H1 (cell line): ENCODE measurements around the gene RIPOR3. TPM values are rescaled to one million over a fixed set of nuclear protein-coding genes. Genes with fewer than 3 reads are reported as not detected.

Experiments used
- CTCF ChIA-PET: fragments of 300-600 bp; sonication (Branson Sonifier 250); formaldehyde crosslinking; loops from one replicate; lab custom pipeline; 2021; ENCODE audit not compliant: partially characterized antibody; lab: Charles Lee
- POLR2A ChIA-PET: fragments of 300-600 bp; sonication (Branson Sonifier 250); formaldehyde crosslinking; loops from one replicate; lab custom pipeline; 2021; ENCODE audit warnings: inconsistent platforms; ENCODE audit not compliant: partially characterized antibody; lab: Charles Lee
- DNase-seq, 2 experiments: peaks; one replicate each; pipeline versions ENCODE4 v3.0.0 to v3.0.0-alpha.2; 2010 to 2022; ENCODE audit warnings: low spot score in 2 of 2, low read depth in 1 of 2, mixed read lengths in 1 of 2
- FAIRE-seq: peaks from 2 replicates; lab custom pipeline; 2011; peaks lifted over from hg19 to GRCh38; lab: Jason Lieb, UNC
- H2AFZ ChIP-seq: 2 replicates; pipeline ENCODE4 v1.8.1; 2012; ENCODE audit warnings: low read length, inconsistent platforms
- H2AK5ac ChIP-seq: 2 replicates; pipeline ENCODE4 v1.6.1; 2013; ENCODE audit warnings: low read depth, low read length
- H2BK120ac ChIP-seq: replicated peaks from 2 replicates; pipeline ENCODE3; 2013; ENCODE audit warnings: low read depth, low read length, inconsistent platforms
- H2BK12ac ChIP-seq: 2 replicates; pipeline ENCODE4 v1.6.1; 2013; ENCODE audit warnings: low read depth, low read length
- H2BK15ac ChIP-seq: 2 replicates; pipeline ENCODE4 v1.6.1; 2013; ENCODE audit warnings: low read length
- H2BK20ac ChIP-seq: 2 replicates; pipeline ENCODE4 v1.6.1; 2013; ENCODE audit warnings: low read length
- H2BK5ac ChIP-seq: 2 replicates; pipeline ENCODE4 v1.6.1; 2013; ENCODE audit warnings: low read depth, low read length
- H3K14ac ChIP-seq: 2 replicates; pipeline ENCODE4 v1.6.1; 2013; ENCODE audit warnings: inconsistent platforms; ENCODE audit not compliant: insufficient read length
- H3K18ac ChIP-seq: 2 replicates; pipeline ENCODE4 v1.6.1; 2013; ENCODE audit warnings: low read length; ENCODE audit errors: extremely low read depth
- H3K23ac ChIP-seq: 2 replicates; pipeline ENCODE4 v1.6.1; 2013; ENCODE audit warnings: inconsistent platforms; ENCODE audit not compliant: insufficient read length
- H3K23me2 ChIP-seq: 2 replicates; pipeline ENCODE4 v1.6.1; 2013; ENCODE audit warnings: low read depth, low read length
- H3K27ac ChIP-seq: 2 replicates; pipeline ENCODE4 v1.6.1; 2011; ENCODE audit warnings: low read depth, low read length, inconsistent platforms
- H3K27me3 ChIP-seq, 4 experiments: replicated peaks in 1 of 4; 1 replicate in 1 of 4; 2 replicates in 3 of 4; pipeline versions ENCODE4 v1.6.1 to v1.8.1; 2011 to 2013; ENCODE audit warnings: low read length in 3 of 4, mild to moderate bottlenecking in 3 of 4, inconsistent platforms in 2 of 4, mixed read lengths in 2 of 4, moderate library complexity in 1 of 4; ENCODE audit not compliant: control insufficient read depth in 3 of 4, insufficient read depth in 3 of 4; ENCODE audit errors: extremely low read depth in 1 of 4
- H3K36me3 ChIP-seq, 4 experiments: 2 replicates each; pipeline versions ENCODE4 v1.6.1 to v1.8.1; 2011 to 2013; ENCODE audit warnings: mild to moderate bottlenecking in 4 of 4, low read length in 3 of 4, moderate library complexity in 2 of 4, control low read depth in 1 of 4, inconsistent platforms in 1 of 4; ENCODE audit not compliant: insufficient read depth in 4 of 4, control insufficient read depth in 2 of 4
- H3K4ac ChIP-seq: replicated peaks from 2 replicates; pipeline ENCODE3; 2013; ENCODE audit warnings: low read length, low read depth, mixed read lengths, inconsistent platforms; ENCODE audit not compliant: insufficient read length
- H3K4me1 ChIP-seq, 4 experiments: replicated peaks in 1 of 4; 1 replicate in 1 of 4; 2 replicates in 3 of 4; pipeline versions ENCODE4 v1.6.1 to v1.8.1; 2011 to 2013; ENCODE audit warnings: low read length in 3 of 4, inconsistent platforms in 2 of 4, mixed read lengths in 1 of 4; ENCODE audit not compliant: insufficient read depth in 4 of 4, control insufficient read depth in 3 of 4
- H3K4me2 ChIP-seq, 2 experiments: 2 replicates each; pipeline versions ENCODE4 v1.6.1 to v1.8.1; 2011 to 2013; ENCODE audit warnings: low read depth in 2 of 2, low read length in 2 of 2, control low read depth in 1 of 2, inconsistent platforms in 1 of 2, mild to moderate bottlenecking in 1 of 2; ENCODE audit not compliant: insufficient read depth in 1 of 2
- H3K4me3 ChIP-seq, 4 experiments: fragments of 200-600, 300-600 bp in 1 of 4; sonication (generic), shearing (Covaris generic), sonication (Bioruptor Twin) in 1 of 4; 2 replicates each; pipeline versions ENCODE4 v1.5.1 to v1.8.1; 2011 to 2016; ENCODE audit warnings: low read length in 4 of 4, low read depth in 3 of 4, control low read depth in 2 of 4, inconsistent platforms in 2 of 4, mild to moderate bottlenecking in 2 of 4, mixed read lengths in 1 of 4, moderate library complexity in 1 of 4; ENCODE audit not compliant: insufficient read depth in 2 of 4; ENCODE audit errors: extremely low read depth in 1 of 4
- H3K56ac ChIP-seq: replicated peaks from 2 replicates; pipeline ENCODE3; 2013; ENCODE audit warnings: low read depth, mild to moderate bottlenecking, mixed read lengths, low read length, inconsistent platforms; ENCODE audit not compliant: insufficient read length
- H3K79me1 ChIP-seq: 2 replicates; pipeline ENCODE4 v1.6.1; 2013; ENCODE audit warnings: low read depth, low read length, control low read depth
- H3K79me2 ChIP-seq, 2 experiments: 2 replicates each; pipeline versions ENCODE4 v1.6.1 to v1.8.1; 2012 to 2013; ENCODE audit warnings: low read length in 2 of 2, mild to moderate bottlenecking in 2 of 2, inconsistent platforms in 1 of 2; ENCODE audit not compliant: insufficient read depth in 2 of 2, control insufficient read depth in 1 of 2
- H3K9ac ChIP-seq, 4 experiments: replicated peaks in 1 of 4; 1 replicate in 1 of 4; 2 replicates in 3 of 4; pipeline versions ENCODE4 v1.6.1 to v1.8.1; 2011 to 2013; ENCODE audit warnings: low read depth in 3 of 4, low read length in 3 of 4, control low read depth in 2 of 4, mild to moderate bottlenecking in 2 of 4, moderate library complexity in 2 of 4, inconsistent platforms in 1 of 4; ENCODE audit errors: extremely low read depth in 1 of 4
- H3K9me3 ChIP-seq, 2 experiments: 2 replicates each; pipeline versions ENCODE4 v1.6.1 to v1.8.1; 2012 to 2013; ENCODE audit warnings: mild to moderate bottlenecking in 2 of 2, moderate library complexity in 2 of 2, control low read depth in 1 of 2, inconsistent platforms in 1 of 2, low read depth in 1 of 2, low read length in 1 of 2, mixed read lengths in 1 of 2; ENCODE audit not compliant: insufficient read depth in 2 of 2
- H4K20me1 ChIP-seq, 2 experiments: replicated peaks in 1 of 2; 2 replicates each; pipeline versions ENCODE3 to v1.8.1; 2011 to 2013; ENCODE audit warnings: inconsistent platforms in 2 of 2, low read length in 2 of 2, mild to moderate bottlenecking in 1 of 2; ENCODE audit not compliant: insufficient read depth in 2 of 2, control insufficient read depth in 1 of 2
- H4K5ac ChIP-seq: 2 replicates; pipeline ENCODE4 v1.6.1; 2013; ENCODE audit warnings: low read length, low read depth, mixed read lengths, inconsistent platforms; ENCODE audit not compliant: insufficient read length
- H4K8ac ChIP-seq: 2 replicates; pipeline ENCODE4 v1.8.0; 2013; ENCODE audit warnings: mild to moderate bottlenecking, moderate library complexity, low read length, inconsistent platforms; ENCODE audit not compliant: insufficient read depth; ENCODE audit errors: extremely low read depth
- H4K91ac ChIP-seq: replicated peaks from 2 replicates; pipeline ENCODE3; 2013; ENCODE audit warnings: low read length, mixed read lengths, inconsistent platforms; ENCODE audit not compliant: insufficient read length
- WGBS, 2 experiments: shearing (Covaris generic) in 1 of 2; methylation state at CpG; one replicate each; pipeline versions ENCODE4 v1.1.6 to v1.1.7; 2013 to 2015; ENCODE audit warnings: low lambda C conversion rate in 2 of 2, mixed read lengths in 2 of 2, inconsistent platforms in 1 of 2, low coverage in 1 of 2, missing lambda C conversion rate in 1 of 2; ENCODE audit not compliant: insufficient replicate concordance in 2 of 2, insufficient coverage in 1 of 2, insufficient read length in 1 of 2; ENCODE audit errors: extremely low coverage in 1 of 2, missing lambda C conversion rate in 1 of 2; 5-methylcytosine and 5-hydroxymethylcytosine counted together
- polyA plus RNA-seq, 7 experiments: library from polyadenylated mRNA; depleted of rRNA in 3 of 7; stranded (reverse) in 5 of 7; unstranded in 2 of 7; fragments of >200 nt in 5 of 7; fragments of 200-250 nt in 2 of 7; gene quantifications; 1 replicate in 5 of 7; 2 replicates in 1 of 7; 4 replicates in 1 of 7; pipeline versions ENCODE4 v1.2.1 to v1.2.3, GENCODE V29; 2011 to 2013; ENCODE audit warnings: missing spikeins in 2 of 7, mixed read lengths in 2 of 7
- total RNA-seq: library from RNA; stranded (reverse); fragmentation: NEBNext Ultra II Directional; extraction: Animal tissue kit (Norgen Biotek cat#: 25700); gene quantifications from 2 replicates; pipeline ENCODE4 v1.2.1, GENCODE V29; 2021

Gene RIPOR3
- total and polyA plus RNA-seq, 2 of the 8 experiments (the other 6 are each of a cell fraction or from before 2014, with no cell fraction given): 3.6 to 4.5 TPM

DNA sequence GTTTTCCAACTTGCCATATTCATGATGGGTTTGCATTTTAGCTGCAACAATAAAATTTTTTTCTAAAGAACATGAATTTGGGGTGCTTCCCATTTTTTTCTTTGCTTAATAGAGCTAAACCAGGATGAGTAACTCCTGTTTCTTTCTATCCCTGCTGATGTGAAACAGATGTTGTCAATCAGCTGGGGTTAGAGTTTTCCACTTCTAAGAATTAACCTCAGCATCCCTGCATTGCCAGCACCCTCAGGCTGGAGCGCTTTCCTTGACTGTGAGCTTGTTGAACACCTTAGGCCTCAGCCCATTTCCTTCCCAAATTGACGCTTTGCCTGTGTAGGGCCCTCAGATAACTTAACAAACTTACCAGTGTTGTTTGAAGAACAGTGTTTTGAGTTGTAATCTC lies 106.7 kb downstream of the RIPOR3 start:
- Histone ChIP-seq H2AFZ (no peak overlapping the region), H2BK120ac (no peak overlapping the region), H3K4me2 (no peak overlapping the region), H3K79me2 (no peaks in the 10 kb centered on the region), H3K23me2 (no peaks in the 10 kb centered on the region), H3K36me3 (peaks cover 2 to 19% (median 12%) of the 10 kb centered on the region in 4 experiments; a peak in 6 of 8 replicates), H3K27me3 (no peaks in the 10 kb centered on the region), H2BK5ac (no peak overlapping the region), H4K5ac (no peak overlapping the region), H3K4me1 (no peaks in the 10 kb centered on the region), H3K9ac (no peak overlapping the region), H3K79me1 (no peaks in the 10 kb centered on the region), H2BK15ac (no peak overlapping the region), H4K8ac (no peak overlapping the region), H3K27ac (no peak overlapping the region), H2BK20ac (no peak overlapping the region), H3K23ac (no peak overlapping the region), H3K4me3 (no peak overlapping the region), H4K91ac (no peak overlapping the region), H3K14ac (no peak overlapping the region), H3K18ac (no peak overlapping the region), H3K56ac (no peak overlapping the region), H3K9me3 (no peaks in the 10 kb centered on the region), H2AK5ac (no peak overlapping the region), H3K4ac (no peak overlapping the region), H4K20me1 (peaks cover 2 to 6% of the 10 kb centered on the region in 2 experiments), H2BK12ac (no peak overlapping the region)
- ChIA-PET POLR2A (no interaction called here), CTCF (interaction anchor here (0.7 to 5.1 kb wide), 7 partner anchors 9 to 106 kb away, joined by 3 to 36 read pairs (median 3); no protein-coding TSS in a partner anchor)
- no peak for DNase-seq
- no peak for FAIRE-seq
- 93% methylated on average over 2 of the region's 2 CpGs; no CpG with 5 or more reads in 1 of the 2 experiments for WGBS, 2 experiments
